HG02970 (cell line): ENCODE measurements around the gene SNX25.
"Not testable (repeated sequence)": the region's sequence is repeated elsewhere in the genome, so short reads cannot be mapped to it uniquely, and the experiment has no call there.

Experiments
- ATAC-seq: cut with Tn5 transposase; IDR thresholded peaks from one replicate; pipeline ENCODE4 v1.9.1; 2021; ENCODE audit warnings: mild to moderate bottlenecking, moderate library complexity, moderate number of reproducible peaks; ENCODE audit not compliant: unreplicated experiment, low FRiP score

Gene SNX25

DNA sequence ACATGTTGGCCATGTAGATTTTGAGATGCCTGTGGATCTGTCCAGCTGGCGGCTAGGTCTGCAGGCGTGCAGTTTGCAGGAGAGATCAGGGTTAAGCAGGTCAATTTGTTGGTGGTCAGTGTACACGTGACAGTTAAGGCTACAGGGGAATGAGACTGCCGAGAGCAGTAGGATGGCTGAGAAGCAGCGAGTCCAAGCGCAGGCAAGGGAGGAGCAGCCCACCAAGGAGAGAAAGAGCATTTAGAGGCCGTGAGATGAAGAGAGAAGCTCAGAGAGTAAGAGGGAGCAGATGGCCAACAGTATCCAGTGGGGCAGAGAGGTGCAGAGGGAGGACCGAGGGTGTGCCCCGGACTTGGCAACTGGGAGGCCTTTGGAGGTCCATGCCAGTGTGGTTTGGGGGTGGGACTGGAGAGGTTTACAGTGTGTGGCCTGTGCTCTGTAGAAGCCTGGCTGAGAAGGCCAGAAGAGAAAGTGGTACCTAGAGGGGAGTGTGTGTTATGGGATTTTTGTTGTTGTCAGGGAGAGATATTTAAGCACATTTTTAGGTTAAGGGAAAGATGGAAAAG is 18.4 kb downstream of the SNX25 start:
- ATAC-seq = no peak

- ATAC-seq = no peak
Measured at GRCh38 chr4:185229021-185229818, 19.8 kb downstream of the SNX25 start.

DNA sequence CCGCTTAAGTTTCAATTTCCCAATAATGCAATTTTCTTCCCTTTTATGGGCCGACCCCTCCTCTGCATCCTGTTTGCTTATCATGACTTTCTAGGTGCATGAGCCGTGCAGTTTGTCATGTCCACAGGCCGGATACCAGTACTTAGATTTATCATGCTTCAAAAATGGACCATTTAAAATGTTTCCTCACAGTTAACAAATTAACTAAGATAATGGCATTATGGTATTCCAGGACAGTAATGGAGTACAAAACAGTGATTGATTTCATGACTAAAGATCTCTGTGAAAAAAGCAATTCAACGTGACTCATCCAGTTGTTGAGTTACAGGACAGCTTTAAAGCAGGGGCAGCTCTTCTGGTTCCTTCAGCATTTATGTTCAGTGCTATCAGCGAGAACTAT is 23.0 kb downstream of the SNX25 start:
- no peak for ATAC-seq

- no peak for ATAC-seq
Measured at GRCh38 chr4:185235119-185235842, 25.9 kb downstream of the SNX25 start.

GRCh38 chr4:185235843-185236503 is 26.6 kb downstream of the SNX25 start:
- no peak for ATAC-seq

GRCh38 chr4:185237175-185237574 is 27.8 kb downstream of the SNX25 start:
- no peak for ATAC-seq

DNA sequence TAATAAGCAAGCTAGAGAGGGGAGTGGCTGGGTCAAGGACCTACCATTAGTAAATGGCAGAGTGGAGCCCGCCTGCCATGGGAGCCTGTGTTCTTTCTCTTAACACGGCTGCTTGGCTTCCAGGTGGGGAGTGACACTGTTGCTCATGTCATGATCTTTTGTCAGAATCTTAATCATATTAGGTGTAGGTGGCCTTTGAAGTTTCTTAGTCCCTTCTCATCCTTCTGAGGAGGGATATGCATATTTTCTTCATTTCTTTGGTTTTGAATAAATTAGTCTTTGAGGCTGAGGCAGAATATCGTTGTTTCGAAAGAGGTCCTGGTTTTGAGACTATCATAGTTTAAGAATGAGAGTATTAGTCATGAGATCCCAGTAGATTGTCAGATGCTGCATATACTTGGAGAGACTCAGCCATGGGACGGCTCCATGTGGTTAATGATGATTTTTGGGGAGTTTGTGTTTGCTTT is 28.9 kb downstream of the SNX25 start:
- ATAC-seq = no peak

- ATAC-seq = no peak
Measured at GRCh38 chr4:185238750-185239149, 29.4 kb downstream of the SNX25 start.

DNA sequence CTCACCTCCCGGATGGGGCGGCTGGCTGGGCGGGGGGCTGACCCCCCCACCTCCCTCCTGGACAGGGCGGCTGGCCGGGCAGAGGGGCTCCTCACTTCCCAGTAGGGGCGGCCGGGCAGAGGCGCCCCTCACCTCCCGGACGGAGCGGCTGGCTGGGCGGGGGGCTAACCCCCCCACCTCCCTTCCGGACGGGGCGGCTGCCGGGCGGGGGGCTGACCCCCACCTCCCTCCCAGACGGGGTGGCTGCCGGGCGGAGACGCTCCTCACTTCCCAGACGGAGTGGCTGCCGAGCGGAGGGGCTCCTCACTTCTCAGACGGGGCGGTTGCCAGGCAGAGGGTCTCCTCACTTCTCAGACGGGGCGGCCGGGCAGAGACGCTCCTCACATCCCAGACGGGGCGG is 31.1 kb downstream of the SNX25 start:
- not testable (repeated sequence) for ATAC-seq

DNA sequence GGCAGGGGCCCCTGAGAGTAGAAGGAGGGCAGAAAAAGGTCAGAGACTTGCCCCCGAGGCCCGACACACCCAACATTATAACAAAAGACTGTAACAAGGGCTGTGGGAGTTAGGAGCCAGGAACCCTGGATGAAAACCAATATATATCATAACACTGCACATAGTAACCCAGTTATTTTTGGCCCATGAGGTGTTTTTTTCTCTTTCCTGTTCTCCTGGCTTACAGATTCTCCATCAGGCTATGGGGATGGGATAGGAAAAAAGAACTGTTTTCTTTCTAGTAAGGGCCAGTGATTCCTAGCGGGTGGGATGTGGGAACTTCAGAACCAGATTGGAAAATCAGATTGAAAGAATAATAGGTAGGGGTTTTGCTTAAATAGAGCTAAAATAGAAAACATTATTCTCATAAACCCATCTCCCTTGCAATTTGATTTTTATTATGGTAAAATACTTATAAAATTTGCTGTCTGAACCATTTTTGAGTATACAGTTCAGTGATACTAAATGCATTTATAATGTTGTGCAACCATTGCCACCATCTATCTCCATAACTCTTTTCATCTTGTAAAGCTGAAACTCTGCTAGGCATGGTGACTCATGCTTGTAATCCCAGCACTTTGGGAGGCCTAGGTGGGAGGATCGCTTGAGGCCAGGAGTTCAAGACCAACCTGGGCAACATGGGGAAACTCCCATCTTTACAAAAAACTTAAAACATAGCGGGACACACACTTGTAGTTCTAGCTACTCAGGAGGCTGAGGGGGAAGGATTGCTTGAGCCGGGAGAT is 33.5 kb downstream of the SNX25 start:
- ATAC-seq = no peak

- no peak for ATAC-seq
Measured at GRCh38 chr4:185243879-185244278, 34.5 kb downstream of the SNX25 start.

- ATAC-seq = no peak
Measured at GRCh38 chr4:185244763-185245162, 35.4 kb downstream of the SNX25 start.

DNA sequence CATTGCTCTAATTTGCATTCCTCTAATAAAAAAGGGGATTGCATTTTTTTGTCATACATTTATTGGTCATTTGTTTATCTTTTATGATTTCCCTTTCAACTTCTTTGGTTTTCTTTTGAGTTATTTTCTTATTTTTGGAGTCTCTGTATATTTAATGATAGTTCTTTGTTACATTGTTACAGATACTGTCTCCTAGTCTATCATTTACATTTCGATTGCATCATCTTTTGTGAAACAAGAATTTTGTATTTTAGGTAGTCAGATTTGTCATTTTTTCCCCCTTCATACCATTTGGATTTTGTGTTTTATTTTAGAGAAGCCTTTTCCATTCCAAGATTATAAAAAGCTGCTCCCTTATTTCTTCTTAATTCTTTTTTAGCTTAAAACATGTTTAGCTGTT is 37.1 kb downstream of the SNX25 start:
- ATAC-seq = no peak

DNA sequence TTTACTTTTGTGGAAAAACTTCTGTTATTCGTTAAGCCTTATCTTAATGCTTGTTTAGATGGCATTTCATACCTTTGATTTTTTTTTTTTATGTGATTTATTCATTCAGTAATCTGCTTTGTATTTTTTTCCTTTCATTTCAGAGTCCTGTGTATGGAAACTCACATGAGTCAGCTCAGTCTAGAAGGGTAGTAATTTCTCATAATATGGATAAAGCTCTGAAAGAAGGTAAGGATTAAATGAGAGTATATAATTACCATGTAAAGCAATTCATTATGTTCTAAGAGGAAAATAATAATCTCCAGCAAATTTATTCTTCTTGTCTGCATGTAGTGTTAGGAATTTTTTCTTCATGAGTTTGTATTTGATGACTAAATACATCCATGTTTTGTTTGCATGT is 37.8 kb downstream of the SNX25 start:
- no peak for ATAC-seq

DNA sequence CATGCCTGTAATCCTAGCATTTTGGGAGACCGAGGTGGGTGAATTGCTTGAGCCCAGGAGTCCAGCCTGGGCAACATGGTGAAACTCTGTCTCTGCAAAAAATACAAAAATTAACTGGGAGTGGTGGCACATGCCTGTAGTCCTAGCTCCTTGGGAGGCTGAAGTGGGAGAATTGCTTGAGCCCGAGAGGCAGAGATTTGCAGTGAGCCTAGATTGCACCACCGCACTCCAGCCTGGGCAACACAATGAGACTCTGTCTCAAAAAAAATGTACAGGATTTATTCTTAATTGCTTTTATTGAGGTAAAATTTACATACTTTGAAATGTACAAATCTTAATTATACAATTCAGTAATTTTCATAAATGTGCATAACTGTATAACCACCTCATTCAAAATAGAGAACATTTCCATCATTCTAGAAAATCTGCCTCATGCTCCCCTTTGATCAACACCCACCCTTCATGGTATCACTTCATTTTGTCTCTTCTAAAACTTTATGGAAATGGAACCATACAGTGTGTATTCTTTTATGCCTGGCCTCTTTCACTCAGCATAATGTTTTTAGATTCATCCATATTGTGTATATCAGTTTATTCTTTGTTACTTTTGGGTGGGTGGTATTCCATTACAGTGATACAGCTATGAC is 39.1 kb downstream of the SNX25 start:
- ATAC-seq = no peak

DNA sequence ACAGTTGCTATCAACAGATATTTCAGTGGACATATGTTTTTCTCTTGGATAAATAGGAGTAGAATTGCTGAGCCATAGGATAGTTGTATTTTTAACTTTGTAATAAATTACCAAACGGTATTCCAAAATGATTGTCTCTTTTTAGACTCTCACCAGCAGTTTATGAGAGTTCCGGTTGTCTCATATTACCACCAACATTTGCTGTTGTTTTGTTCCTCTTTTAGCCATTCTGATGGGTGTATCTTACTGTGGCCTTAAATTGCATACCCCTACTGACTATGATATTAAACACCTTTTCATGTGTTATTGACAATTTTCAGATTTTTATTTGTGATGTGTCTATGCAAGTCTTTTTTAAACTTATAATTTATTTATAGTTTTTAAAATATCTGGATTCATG is 39.7 kb downstream of the SNX25 start:
- ATAC-seq = no peak

GRCh38 chr4:185254434-185254833 is 45.0 kb downstream of the SNX25 start:
- ATAC-seq = no peak

GRCh38 chr4:185255868-185256267 is 46.5 kb downstream of the SNX25 start:
- no peak for ATAC-seq

- ATAC-seq = no peak
Measured at GRCh38 chr4:185256446-185256845, 47.0 kb downstream of the SNX25 start.

DNA sequence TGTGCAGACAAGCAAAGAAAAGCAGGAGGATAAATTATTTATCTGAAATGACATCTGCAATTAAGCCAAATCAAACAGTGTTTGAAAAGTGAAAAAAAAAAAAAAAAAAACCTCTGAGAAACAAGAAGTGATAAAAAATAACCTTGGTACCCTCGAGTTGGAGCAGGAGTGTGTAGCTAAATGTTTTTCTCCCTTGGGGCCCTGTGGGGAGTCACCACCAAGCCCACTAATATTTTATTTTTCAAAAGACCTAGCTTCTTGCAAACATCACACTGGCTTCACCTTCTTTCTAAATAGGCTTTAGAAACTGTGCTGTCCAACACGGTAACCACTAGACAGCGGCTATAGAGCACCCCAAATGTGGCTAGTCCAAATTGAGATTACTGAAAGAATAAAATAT is 47.7 kb downstream of the SNX25 start:
- ATAC-seq = no peak
